GM19099 (cell line): ENCODE results near the gene ATMIN.
A peak's percentile ranks its signal among the peaks of the same experiment; 100 is the strongest.

Experiments
- POLR2A ChIP-seq: IDR thresholded peaks from 3 replicates; pipeline ENCODE4 v1.6.1; 2011; ENCODE audit warnings: low read depth; ENCODE audit not compliant: insufficient read length; ENCODE audit errors: extremely low read depth

The ATMIN gene, protein sequence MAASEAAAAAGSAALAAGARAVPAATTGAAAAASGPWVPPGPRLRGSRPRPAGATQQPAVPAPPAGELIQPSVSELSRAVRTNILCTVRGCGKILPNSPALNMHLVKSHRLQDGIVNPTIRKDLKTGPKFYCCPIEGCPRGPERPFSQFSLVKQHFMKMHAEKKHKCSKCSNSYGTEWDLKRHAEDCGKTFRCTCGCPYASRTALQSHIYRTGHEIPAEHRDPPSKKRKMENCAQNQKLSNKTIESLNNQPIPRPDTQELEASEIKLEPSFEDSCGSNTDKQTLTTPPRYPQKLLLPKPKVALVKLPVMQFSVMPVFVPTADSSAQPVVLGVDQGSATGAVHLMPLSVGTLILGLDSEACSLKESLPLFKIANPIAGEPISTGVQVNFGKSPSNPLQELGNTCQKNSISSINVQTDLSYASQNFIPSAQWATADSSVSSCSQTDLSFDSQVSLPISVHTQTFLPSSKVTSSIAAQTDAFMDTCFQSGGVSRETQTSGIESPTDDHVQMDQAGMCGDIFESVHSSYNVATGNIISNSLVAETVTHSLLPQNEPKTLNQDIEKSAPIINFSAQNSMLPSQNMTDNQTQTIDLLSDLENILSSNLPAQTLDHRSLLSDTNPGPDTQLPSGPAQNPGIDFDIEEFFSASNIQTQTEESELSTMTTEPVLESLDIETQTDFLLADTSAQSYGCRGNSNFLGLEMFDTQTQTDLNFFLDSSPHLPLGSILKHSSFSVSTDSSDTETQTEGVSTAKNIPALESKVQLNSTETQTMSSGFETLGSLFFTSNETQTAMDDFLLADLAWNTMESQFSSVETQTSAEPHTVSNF

DNA sequence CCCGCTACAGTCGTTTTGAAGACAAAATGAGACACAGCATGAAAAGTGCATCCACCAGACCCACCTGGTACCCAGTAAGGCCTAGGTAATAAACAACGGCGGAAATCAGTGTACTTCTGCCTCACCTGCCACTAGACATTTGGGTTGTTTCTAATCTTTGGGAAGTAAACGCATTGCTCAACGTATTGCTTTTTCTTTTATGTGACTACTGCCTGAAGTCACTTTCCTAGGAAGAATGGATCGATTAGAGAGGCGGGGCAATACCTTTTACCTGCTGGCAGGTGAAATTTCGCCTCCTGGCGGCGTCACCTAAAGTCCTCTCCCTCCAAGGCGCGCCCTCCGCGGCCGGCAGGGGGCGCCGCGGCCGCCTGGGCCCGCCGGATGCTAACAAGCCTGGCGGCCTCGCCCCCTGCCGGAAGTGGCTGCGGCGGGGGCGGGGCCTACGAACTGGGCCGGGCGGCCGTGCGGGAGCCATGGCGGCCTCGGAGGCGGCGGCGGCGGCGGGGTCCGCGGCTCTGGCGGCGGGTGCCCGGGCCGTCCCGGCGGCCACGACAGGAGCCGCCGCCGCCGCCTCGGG is at the start of gene ATMIN:
TSS of gene ATMIN (plus strand) at position 445 of the 577 bp plus-strand sequence. CDS start at position 474, 29 bp downstream.
- TF ChIP-seq POLR2A, result peak; percentile 75

DNA sequence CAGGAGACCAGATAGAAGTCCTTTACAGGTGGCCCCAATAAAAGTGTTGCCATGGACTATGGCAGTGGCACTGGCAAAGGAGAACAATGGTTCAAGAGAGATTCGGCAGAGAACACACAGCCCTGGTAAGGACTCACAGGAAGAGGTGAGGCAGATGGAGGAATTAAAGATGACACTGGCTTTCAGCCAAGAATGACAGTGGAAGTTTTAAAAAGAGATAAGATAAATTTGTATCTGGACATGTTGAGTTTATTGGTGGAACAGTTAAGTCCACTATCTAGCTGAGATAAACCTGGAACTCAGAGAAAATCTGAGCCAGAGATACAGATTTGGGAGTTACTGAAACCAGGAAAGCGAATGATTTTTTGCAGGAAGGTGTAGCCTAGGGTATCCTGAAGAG is 49.1 kb upstream of the ATMIN start:
- TF ChIP-seq POLR2A, result no peak

DNA sequence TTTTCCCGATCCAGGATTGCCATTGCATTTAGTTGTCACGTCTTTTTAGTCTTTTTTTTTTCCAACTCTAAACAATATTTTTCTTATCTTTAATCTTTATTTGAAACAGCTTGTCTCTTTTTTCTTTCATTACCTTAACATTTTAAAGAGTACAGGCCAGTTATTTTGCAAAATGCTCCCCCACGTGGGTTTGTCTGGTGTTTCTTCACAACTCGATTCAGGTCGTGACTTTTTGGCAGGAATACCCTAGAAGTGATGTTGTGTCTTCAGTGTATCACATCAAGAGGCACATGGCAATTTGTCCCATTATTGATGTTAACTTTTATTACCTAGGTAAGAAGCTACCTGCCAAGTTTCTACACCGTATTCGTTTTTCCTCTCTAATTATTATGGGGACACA is 46.9 kb upstream of the ATMIN start:
- TF ChIP-seq POLR2A, result no peak

DNA sequence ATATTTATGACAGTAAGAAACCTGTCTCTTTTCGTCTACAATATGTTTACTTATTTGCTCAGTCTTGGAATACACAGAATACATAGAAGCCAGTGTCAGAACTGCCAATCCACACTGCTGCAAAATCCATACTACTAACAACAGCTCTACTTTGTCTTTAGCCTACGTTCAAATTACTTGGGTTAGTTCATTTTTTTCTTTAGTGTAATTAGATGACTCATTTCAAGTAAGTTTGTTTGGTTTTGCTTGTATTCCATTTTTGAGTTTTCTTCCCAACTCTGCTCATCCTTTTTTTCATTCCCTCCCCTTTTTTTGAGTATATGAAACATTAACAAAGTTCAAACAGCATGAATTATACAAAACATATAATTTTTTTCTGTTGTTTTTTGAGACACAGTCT is 45.8 kb upstream of the ATMIN start:
- TF ChIP-seq POLR2A, result no peak

DNA sequence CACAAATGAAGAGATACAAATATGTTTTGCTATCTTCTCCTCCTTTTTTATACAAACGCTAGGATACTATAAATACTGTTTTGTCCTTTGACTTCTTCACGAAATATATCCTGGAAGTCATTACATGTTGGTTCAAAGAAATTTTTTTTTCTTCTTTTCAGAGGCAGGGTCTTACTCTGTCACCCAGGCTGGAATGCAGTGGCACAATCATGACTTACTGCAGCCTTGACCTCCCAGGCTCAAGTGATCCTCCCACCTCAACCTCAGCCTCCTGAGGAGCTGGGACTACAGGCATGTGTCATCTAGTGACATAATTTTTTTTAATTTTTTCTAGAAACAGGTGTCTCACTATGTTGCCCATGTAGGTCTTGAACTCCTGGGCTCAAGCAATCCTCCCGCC is 45.1 kb upstream of the ATMIN start:
- TF ChIP-seq POLR2A, result no peak

DNA sequence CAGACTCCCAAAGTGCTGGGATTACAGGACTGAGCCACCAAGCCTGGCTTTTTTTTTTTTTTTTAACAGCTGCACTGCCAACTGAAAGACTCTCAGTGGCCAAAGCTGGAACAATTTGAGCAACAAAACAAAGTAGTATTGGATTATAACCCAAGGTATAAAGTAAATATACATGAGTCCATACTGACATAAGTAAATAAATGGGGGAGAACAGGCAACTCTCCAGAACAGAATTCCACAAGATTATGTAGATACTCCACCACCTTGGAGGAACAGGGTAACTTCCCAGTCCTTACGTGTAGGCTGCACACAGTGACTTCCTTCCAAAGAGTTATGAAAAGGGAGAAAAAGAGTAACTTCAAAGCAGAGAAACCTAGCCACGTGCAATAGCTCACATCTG is 44.7 kb upstream of the ATMIN start:
- TF ChIP-seq POLR2A, result no peak

DNA sequence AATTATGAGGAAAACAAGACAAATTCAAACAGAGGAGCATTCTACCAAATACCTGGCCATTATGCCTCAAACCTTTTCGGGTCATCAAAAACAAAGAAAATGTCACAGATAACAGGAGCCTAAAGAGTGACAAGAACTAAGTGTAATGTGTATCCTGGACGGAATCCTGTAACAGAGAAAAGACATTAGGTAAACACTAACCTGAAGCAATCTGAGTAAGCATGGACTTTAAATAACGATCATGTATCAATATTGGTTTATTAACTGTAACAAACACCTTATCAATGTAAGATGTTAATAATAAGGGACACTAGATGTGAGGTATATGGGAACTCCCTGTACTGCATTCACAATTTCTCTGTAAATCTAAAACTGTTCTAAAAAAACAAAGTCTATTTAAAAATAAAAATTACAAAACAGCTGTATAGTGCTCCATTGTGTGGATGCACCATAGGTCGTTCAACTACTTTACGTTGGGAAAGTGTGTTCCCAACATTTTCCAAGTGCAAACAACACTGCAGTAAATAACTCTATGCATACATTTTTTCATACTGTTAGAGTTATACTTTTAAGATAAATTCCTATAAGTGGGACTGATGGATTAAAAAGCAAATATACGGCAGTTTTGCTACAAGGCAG is 43.7 kb upstream of the ATMIN start:
- no peak for TF ChIP-seq POLR2A

DNA sequence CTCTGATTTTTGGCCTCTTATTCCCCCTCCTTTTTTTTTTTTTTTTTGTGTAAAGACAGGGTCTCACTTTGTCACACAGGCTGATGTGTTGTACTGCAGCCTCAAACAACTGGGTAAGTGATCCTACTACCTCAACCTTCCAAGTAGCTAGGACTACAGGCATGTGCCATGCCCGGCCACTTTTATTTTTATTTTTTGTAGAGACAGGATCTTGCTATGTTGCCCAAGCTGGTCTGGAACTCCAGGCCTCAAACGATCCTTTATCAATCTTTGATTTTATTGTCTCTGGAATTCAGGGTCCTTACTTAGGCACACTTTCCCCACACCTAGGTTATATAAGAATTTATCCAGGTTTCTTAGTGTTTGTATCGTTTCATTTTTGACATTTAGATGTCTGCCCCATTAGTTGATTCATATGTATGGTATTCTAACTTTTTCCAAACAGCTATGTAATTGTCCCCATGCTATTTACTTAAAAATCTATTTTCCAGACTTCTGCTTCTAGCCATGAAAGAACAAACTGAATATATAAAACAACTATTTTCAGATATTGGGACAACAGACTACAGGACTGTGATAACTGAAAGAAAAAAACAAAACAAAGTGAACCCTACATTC is 42.9 kb upstream of the ATMIN start:
- TF ChIP-seq POLR2A, result no peak

DNA sequence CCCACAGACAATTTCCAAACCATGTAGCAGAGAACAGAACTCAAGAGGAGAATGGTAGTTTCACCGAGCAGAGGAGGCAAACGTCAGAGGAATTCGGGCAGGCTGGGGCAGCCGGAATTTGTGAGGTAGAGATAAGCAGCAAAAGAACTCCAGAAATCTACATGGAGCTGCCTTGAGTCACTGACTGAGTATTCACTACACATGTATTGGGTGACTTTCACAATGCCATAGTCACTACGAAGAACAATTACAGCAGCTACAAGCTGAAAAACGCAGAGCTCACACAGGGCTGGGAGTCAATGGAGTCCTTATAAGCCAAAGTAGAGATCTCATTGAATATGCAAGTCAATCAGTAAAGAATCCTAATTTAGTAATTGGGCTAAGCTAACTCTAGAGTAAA is 42.3 kb upstream of the ATMIN start:
- TF ChIP-seq POLR2A, result no peak

DNA sequence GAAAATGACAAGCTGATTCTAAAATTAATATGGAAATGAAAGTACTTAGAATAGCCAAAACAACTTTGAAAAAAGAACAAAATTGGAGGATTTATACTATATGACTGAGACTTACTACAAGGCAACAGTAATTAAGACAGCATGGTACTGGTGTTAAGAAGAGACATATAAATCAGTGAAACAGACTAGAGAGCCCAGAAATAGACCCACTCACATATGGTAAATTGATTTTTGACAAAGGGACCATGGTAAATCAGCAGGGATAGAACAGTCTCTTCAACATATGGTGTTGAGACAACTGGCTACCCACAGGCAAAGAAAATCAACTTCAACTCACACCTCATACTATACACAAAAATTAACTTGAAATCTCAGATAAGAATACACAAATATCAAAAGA is 41.8 kb upstream of the ATMIN start:
- no peak for TF ChIP-seq POLR2A

DNA sequence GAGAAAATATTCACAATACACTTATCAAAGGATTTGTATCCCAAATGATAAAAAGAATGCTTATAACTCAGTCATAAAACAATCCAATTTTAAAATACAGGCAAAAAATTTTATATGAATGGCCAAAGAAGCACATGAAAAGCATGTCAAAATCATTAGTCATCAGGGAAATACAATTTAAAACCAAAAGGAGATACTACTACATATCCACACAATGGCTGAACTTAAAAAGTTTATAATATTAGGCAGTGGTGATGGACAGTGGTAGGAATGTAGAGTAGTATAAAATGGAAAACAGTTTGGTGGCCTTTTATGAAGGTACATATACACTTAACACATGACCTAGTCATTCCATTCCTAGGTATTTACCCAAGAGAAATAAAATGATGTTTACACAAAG is 41.2 kb upstream of the ATMIN start:
- no peak for TF ChIP-seq POLR2A

DNA sequence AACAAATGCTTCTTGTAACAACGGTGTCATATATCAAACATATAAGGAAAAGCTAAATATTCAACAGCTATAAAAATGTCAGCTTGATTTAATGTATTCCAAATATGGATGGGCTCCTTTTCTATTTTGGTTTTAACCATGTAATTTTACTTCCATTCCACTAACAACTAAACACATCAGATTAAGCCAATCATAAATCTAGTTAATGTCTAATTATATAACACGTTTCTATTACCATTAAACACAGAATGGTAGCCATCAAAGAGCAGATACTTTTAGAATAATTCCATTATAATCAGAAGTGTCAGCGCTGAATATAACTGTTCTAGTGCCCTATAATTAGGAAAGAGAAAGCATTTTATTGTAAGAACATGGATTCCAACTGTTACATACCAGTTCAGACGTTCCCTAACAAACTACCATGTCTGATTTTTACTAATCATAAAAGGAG is 38.9 kb upstream of the ATMIN start:
- no peak for TF ChIP-seq POLR2A

DNA sequence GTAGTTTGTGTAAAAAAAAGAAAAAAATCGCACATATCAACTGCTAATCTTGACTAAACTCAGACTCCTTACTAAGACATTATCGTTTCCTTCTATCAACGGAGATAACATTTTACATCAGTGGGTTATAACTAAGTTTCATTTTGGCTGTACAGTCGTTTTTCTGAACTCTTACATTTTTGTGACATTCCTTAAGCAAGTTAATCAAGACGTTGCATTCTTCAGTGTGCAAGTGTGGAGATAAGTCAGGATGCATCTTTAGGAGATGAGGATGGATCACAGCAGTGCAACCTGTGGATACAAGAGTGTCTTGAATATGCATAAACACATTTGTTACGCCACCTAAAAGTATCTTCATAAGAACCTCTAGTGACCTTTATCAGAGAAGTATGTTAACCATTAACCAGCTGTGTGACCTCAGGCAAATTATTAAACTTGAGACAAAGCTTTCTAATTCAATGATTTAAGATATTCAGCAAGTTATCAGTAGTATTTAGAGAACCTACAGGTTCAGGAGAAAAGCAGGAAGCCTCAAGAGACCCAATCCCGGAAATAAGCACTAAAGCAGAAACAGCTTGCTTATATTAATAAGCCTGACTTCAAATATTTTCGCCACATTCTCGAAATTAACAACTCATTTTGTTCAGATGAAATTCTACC is 38.4 kb upstream of the ATMIN start:
- TF ChIP-seq POLR2A, result no peak

DNA sequence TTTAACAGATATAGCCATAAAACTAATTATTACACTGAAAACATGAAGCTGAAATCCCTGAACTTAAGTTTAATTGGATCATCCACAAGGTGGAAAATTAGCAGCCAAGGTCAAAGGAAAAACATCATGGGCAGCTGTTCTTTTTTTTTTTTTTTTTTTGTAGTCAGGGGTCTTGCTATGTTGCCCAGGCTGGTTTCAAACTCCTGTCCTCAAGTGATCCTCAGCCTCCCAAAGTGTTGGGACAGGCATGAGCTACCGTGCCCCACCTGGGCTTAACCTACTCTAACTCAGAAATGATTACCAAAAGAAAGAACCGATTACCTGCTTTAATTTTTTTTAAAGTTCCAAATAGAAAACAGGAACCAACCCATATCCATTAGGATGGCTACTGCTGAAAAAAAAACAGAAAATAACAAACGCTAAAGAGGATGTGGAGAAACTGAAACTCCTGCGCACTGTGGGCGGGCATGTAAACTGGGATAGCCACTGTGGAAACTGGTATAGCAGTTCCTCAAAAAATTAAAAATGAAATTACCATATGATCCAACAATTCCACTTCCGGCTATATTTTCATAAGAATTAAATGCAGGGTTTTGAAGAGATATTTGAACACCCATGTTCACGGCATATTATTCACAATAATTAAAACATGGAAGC is 37.5 kb upstream of the ATMIN start:
- no peak for TF ChIP-seq POLR2A
